OCI-LY3 (cell line): ENCODE results near the gene POLA2.

Experiments
- CTCF ChIP-seq: fragments of 200-600, 300-600 bp; sonication (generic); IDR thresholded peaks from 2 replicates; pipeline ENCODE4 v1.5.1; 2014; ENCODE audit warnings: antibody characterized with exemption, low read length, low read depth
- EZH2phosphoT487 ChIP-seq: fragments of 200-600 bp; shearing (Covaris generic); IDR thresholded peaks from 2 replicates; pipeline ENCODE4 v1.6.1; 2018; ENCODE audit warnings: antibody characterized with exemption, mixed run types, low read depth

DNA sequence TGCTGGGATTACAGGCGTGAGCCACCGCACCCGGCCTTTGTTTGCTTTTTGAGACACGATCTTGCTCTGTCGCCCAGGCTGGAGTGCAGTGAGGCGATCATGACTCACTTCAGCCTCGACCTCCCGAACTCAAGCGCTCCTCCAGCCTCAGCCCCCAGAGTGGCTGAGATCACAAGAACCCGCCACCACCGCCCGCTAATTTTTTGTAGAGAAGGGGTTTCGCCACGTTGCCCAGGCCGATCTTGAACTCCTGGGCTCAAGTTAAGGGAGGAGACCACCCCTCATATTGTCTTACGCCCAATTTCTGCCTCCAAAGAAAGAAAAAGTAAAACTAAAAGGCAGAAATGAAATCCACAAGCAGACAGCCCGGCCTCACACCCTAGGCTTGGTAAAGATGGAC lies 1.5 kb upstream of the POLA2 start:
- TF ChIP-seq CTCF, result no peak
- no peak for TF ChIP-seq EZH2phosphoT487
